Stimulated activated CD8-positive, alpha-beta memory T cell treated with anti-CD3 and anti-CD28 coated beads, Interleukin-4, amount 100 ng/mL, for 1 hour (primary cell): Measurements from ENCODE around the gene LINGO1.

Experiments used
- DNase-seq, 2 donors: peaks; one replicate each; pipeline ENCODE4 v3.0.0-alpha.2; 2020; ENCODE audit warnings: low read depth in 2 of 2, low spot score in 1 of 2

LINGO1 gene

GRCh38 chr15:77632534-77633133, at the start of gene LINGO1:
LINGO1 (minus strand) TSS chr15:77632912; CDS start chr15:77632315, 597 bp downstream.
- DNase-seq = no peak

- DNase-seq = no peak
Measured at GRCh38 chr15:77681362-77681761, 48.6 kb upstream of the LINGO1 start.

- no peak for DNase-seq
Measured at GRCh38 chr15:77676569-77677375, 44.1 kb upstream of the LINGO1 start.

GRCh38 chr15:77675806-77676415, 43.2 kb upstream of the LINGO1 start:
- no peak for DNase-seq

- DNase-seq = no peak
Measured at GRCh38 chr15:77674327-77674726, 41.6 kb upstream of the LINGO1 start.

- DNase-seq = no peak
Measured at GRCh38 chr15:77673866-77674265, 41.2 kb upstream of the LINGO1 start.

- DNase-seq = no peak
Measured at GRCh38 chr15:77672135-77672534, 39.4 kb upstream of the LINGO1 start.

GRCh38 chr15:77671362-77672056, 38.8 kb upstream of the LINGO1 start:
- no peak for DNase-seq

GRCh38 chr15:77670558-77671361, 38.0 kb upstream of the LINGO1 start:
- no peak for DNase-seq

- DNase-seq = no peak
Measured at GRCh38 chr15:77669896-77670295, 37.2 kb upstream of the LINGO1 start.

GRCh38 chr15:77667338-77668234, 34.9 kb upstream of the LINGO1 start:
- no peak for DNase-seq

- DNase-seq = no peak
Measured at GRCh38 chr15:77666296-77666660, 33.6 kb upstream of the LINGO1 start.

- no peak for DNase-seq
Measured at GRCh38 chr15:77665530-77666295, 33.0 kb upstream of the LINGO1 start.

GRCh38 chr15:77664428-77664827, 31.7 kb upstream of the LINGO1 start:
- DNase-seq = no peak

- DNase-seq = no peak
Measured at GRCh38 chr15:77663256-77663655, 30.5 kb upstream of the LINGO1 start.

- DNase-seq = no peak
Measured at GRCh38 chr15:77659350-77660321, 26.9 kb upstream of the LINGO1 start.

- no peak for DNase-seq
Measured at GRCh38 chr15:77658304-77658703, 25.6 kb upstream of the LINGO1 start.

- no peak for DNase-seq
Measured at GRCh38 chr15:77657634-77658238, 25.0 kb upstream of the LINGO1 start.
